ENCODE data around the gene HMX2.

GRCh38 chr10:123134343-123134914 lies 13.5 kb upstream of the HMX2 start:
- TF ChIP-seq CTCF (IDR thresholded peaks at IDR 0.05; ENCODE audit: poor library complexity, severe bottlenecking), result no peak
- peak; percentile 99 for TF ChIP-seq EZH2 (IDR thresholded peaks at IDR 0.05; ENCODE audit: borderline replicate concordance, insufficient read depth, low read length, poor library complexity, severe bottlenecking)
- no peak for TF ChIP-seq POLR2AphosphoS5 (IDR thresholded peaks at IDR 0.05)
- TF ChIP-seq REST (IDR thresholded peaks at IDR 0.05; ENCODE audit: borderline replicate concordance), result no peak
- TF ChIP-seq EP300 (conservative IDR thresholded peaks at IDR 0.05; ENCODE audit: poor library complexity, severe bottlenecking), result no peak
- no peak for TF ChIP-seq SMC3 (conservative IDR thresholded peaks at IDR 0.05; ENCODE audit: poor library complexity)
- TF ChIP-seq RAD21 (conservative IDR thresholded peaks at IDR 0.05), result no peak

All from neural cell (in vitro differentiated cells).